ENCODE measurements around the gene DRAP1. TPM values are rescaled to one million over a fixed set of nuclear protein-coding genes. Genes with fewer than 3 reads are reported as not detected.

DRAP1 gene
- total RNA-seq, 1 experiment from 2014 or later: 114 TPM

GRCh38 chr11:65953471-65953870, 34.2 kb downstream of the DRAP1 start (continued):
- no peak for TF ChIP-seq HMGXB4 (CRISPR knock-in tag; IDR thresholded peaks at IDR 0.05)

- ChIA-PET POLR2A (interaction anchor here (1.2 kb wide), 1 partner anchor 9 kb away, joined by 4 read pairs; no protein-coding TSS in a partner anchor), CTCF (interaction anchor here (0.6 to 2.2 kb wide), 6 partner anchors 64 to 727 kb away, joined by 3 to 9 read pairs (median 4); partner anchors contain the start of genes CCDC85B and FIBP)
- H3K4me3 Mint-ChIP-seq: no peak overlapping the region
- ATAC-seq (no peak), DNase-seq (ENCODE audit: low spot score) (no peak)
- TF ChIP-seq PRDM15 (CRISPR knock-in tag; IDR thresholded peaks at IDR 0.05): no peak
- TF ChIP-seq USF1 (CRISPR knock-in tag; IDR thresholded peaks at IDR 0.05): no peak
- peaks cover 10% of the 10 kb centered on the region for H3K4me1 Mint-ChIP-seq
- H3K27ac Mint-ChIP-seq: peak overlapping the region; percentile 53; the same call in 1 of the 2 replicates
- no peaks in the 10 kb centered on the region for H3K9me3 Mint-ChIP-seq
- H3K27me3 Mint-ChIP-seq (ENCODE audit: low read depth): peaks cover 3% of the 10 kb centered on the region; the same call in 1 of the 2 replicates
- H3K36me3 Mint-ChIP-seq: no peaks in the 10 kb centered on the region
These were observed 35.5 kb downstream of the DRAP1 start for GRCh38 chr11:65954771-65955170.

- H3K4me1 Mint-ChIP-seq: peaks cover 21% of the 10 kb centered on the region
- ChIA-PET POLR2A (no interaction called here), CTCF (interaction anchor here (0.6 to 2.3 kb wide), 7 partner anchors 11 to 106 kb away, joined by 3 to 10 read pairs (median 5); no protein-coding TSS in a partner anchor)
- no peak overlapping the region for H3K4me3 Mint-ChIP-seq
- H3K27ac Mint-ChIP-seq: peak overlapping the region; percentile 76; the same call in 1 of the 2 replicates
- peaks cover 3% of the 10 kb centered on the region; the same call in 1 of the 2 replicates for H3K27me3 Mint-ChIP-seq (ENCODE audit: low read depth)
- no peaks in the 10 kb centered on the region for H3K9me3 Mint-ChIP-seq
- ATAC-seq: no peak
- H3K36me3 Mint-ChIP-seq: no peaks in the 10 kb centered on the region
- no peak for TF ChIP-seq JUN (CRISPR knock-in tag; IDR thresholded peaks at IDR 0.05)
- DNase-seq (ENCODE audit: low spot score): no peak
These were observed 39.1 kb downstream of the DRAP1 start for GRCh38 chr11:65958291-65958690.

- peak; percentile 4 for ATAC-seq
- H3K9me3 Mint-ChIP-seq: no peaks in the 10 kb centered on the region
- no peak for TF ChIP-seq MAX (CRISPR knock-in tag; IDR thresholded peaks at IDR 0.05)
- no peak for TF ChIP-seq ZNF263 (CRISPR knock-in tag; IDR thresholded peaks at IDR 0.05; ENCODE audit: low read depth)
- TF ChIP-seq RELA (CRISPR knock-in tag; IDR thresholded peaks at IDR 0.05; ENCODE audit: borderline replicate concordance): no peak
- no peak for TF ChIP-seq TEAD1 (CRISPR knock-in tag; IDR thresholded peaks at IDR 0.05)
- TF ChIP-seq SP1 (CRISPR knock-in tag; conservative IDR thresholded peaks at IDR 0.05): no peak
- peaks cover 3% of the 10 kb centered on the region; the same call in 1 of the 2 replicates for H3K27me3 Mint-ChIP-seq (ENCODE audit: low read depth)
- ChIA-PET POLR2A (no interaction called here), CTCF (interaction anchor here (0.6 to 2.3 kb wide), 10 partner anchors 11 to 179 kb away, joined by 3 to 10 read pairs (median 6); partner anchors contain the start of gene FIBP)
- peaks cover 4% of the 10 kb centered on the region; the same call in 1 of the 2 replicates for H3K36me3 Mint-ChIP-seq
- no peak for DNase-seq (ENCODE audit: low spot score)
- no peak overlapping the region for H3K4me3 Mint-ChIP-seq
- peaks cover 21% of the 10 kb centered on the region for H3K4me1 Mint-ChIP-seq
- peak overlapping the region; percentile 76; the same call in 1 of the 2 replicates for H3K27ac Mint-ChIP-seq
These were observed 39.7 kb downstream of the DRAP1 start for GRCh38 chr11:65958774-65959420.
